Glutamatergic neuron (in vitro differentiated cells): ENCODE data around the gene CTPS1. TPM values are rescaled to one million over a fixed set of nuclear protein-coding genes. Genes with fewer than 3 reads are reported as not detected.

Source experiments
- DNase-seq: peaks from one replicate; pipeline ENCODE4 v3.0.0; 2022
- H3K27ac Mint-ChIP-seq: one replicate; pipeline ENCODE4 v1.8.0; 2020; ENCODE audit warnings: mild to moderate bottlenecking, mixed read lengths, inconsistent platforms; ENCODE audit not compliant: unreplicated experiment
- H3K27me3 Mint-ChIP-seq: one replicate; pipeline ENCODE4 v1.8.0; 2020; ENCODE audit warnings: mild to moderate bottlenecking, moderate library complexity, mixed read lengths, inconsistent platforms; ENCODE audit not compliant: unreplicated experiment
- H3K36me3 Mint-ChIP-seq: one replicate; pipeline ENCODE4 v1.8.0; 2020; ENCODE audit warnings: mild to moderate bottlenecking, mixed read lengths, inconsistent platforms; ENCODE audit not compliant: unreplicated experiment
- H3K4me1 Mint-ChIP-seq: one replicate; pipeline ENCODE4 v1.8.0; 2020; ENCODE audit warnings: mild to moderate bottlenecking, low read depth, mixed read lengths, inconsistent platforms; ENCODE audit not compliant: unreplicated experiment
- H3K4me3 Mint-ChIP-seq: one replicate; pipeline ENCODE4 v1.8.0; 2020; ENCODE audit warnings: mild to moderate bottlenecking, mixed read lengths, inconsistent platforms; ENCODE audit not compliant: unreplicated experiment
- H3K9me3 Mint-ChIP-seq: one replicate; pipeline ENCODE4 v1.8.0; 2020; ENCODE audit warnings: mild to moderate bottlenecking, moderate library complexity, mixed read lengths, inconsistent platforms; ENCODE audit not compliant: unreplicated experiment
- CTCF ChIP-seq: fragments of 200-600 bp; sonication (generic); IDR thresholded peaks from one replicate; pipeline ENCODE4 v1.5.0; 2021; ENCODE audit not compliant: partially characterized antibody, unreplicated experiment
- total RNA-seq: library from RNA; stranded (reverse); fragmentation: NEBNext Ultra II Directional; extraction: Animal tissue kit (Norgen Biotek cat#: 25700); gene quantifications from one replicate; pipeline ENCODE4 v1.2.1, GENCODE V29; 2021; ENCODE audit not compliant: unreplicated experiment

Gene CTPS1
- total RNA-seq, 1 donor from 2014 or later, result 110 TPM

DNA sequence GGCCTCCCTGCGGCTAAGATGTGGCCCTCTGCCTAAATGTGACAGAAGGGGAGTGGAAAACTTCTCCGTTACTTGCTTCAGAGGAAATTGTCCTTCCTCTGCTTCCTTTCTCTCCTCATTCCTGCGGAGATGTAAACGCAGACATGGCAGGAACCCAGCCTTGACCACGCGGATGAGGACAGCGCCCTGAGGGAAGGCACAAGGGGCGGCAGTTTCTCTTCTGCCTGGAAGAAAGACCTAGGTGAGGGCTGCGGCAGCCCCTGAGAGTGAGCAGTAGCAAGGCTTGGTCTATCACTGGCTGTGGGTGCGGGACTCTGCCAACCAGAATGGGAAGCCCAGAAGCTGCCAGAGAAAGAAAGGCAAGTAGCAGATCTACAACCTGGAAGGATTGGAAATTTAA, 14.0 kb upstream of the CTPS1 start:
- no peak overlapping the region for H3K27ac Mint-ChIP-seq
- no peak for TF ChIP-seq CTCF
- no peaks in the 10 kb centered on the region for H3K36me3 Mint-ChIP-seq
- H3K9me3 Mint-ChIP-seq, result peaks cover 3% of the 10 kb centered on the region
- H3K4me3 Mint-ChIP-seq, result no peak overlapping the region
- peaks cover 2% of the 10 kb centered on the region for H3K27me3 Mint-ChIP-seq
- DNase-seq, result no peak
- peaks cover 4% of the 10 kb centered on the region for H3K4me1 Mint-ChIP-seq

GRCh38 chr1:40966417-40966816, 13.1 kb upstream of the CTPS1 start:
- Mint-ChIP-seq H3K36me3 (no peaks in the 10 kb centered on the region), H3K27ac (peak overlapping the region; percentile 19), H3K4me3 (no peak overlapping the region), H3K27me3 (peaks cover 2% of the 10 kb centered on the region), H3K4me1 (peaks cover 4% of the 10 kb centered on the region), H3K9me3 (peaks cover 3% of the 10 kb centered on the region)
- no peak for TF ChIP-seq CTCF
- no peak for DNase-seq

DNA sequence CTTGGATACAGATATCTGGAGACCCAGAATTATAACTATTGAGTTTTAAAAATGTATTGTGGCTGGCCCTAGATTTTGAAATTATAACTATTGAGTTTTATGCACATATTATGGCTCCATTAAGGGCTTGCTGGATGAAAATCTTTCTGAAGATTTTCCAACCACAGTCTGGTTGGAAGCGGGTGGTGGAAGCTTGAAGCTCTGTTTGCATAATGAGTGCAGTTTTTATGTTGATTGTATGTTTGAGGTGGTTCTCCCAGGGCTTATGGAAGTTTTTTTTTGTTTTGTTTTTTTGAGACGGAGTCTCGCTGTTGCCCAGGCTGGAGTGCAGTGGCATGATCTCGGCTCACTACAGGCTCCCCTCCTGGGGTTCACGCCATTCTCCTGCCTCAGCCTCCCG, 10.1 kb upstream of the CTPS1 start:
- H3K4me1 Mint-ChIP-seq, result peaks cover 4% of the 10 kb centered on the region
- TF ChIP-seq CTCF, result no peak
- H3K9me3 Mint-ChIP-seq, result peaks cover 3% of the 10 kb centered on the region
- DNase-seq, result no peak
- no peak overlapping the region for H3K4me3 Mint-ChIP-seq
- H3K27ac Mint-ChIP-seq, result no peak overlapping the region
- peaks cover 5% of the 10 kb centered on the region for H3K27me3 Mint-ChIP-seq
- H3K36me3 Mint-ChIP-seq, result no peaks in the 10 kb centered on the region

DNA sequence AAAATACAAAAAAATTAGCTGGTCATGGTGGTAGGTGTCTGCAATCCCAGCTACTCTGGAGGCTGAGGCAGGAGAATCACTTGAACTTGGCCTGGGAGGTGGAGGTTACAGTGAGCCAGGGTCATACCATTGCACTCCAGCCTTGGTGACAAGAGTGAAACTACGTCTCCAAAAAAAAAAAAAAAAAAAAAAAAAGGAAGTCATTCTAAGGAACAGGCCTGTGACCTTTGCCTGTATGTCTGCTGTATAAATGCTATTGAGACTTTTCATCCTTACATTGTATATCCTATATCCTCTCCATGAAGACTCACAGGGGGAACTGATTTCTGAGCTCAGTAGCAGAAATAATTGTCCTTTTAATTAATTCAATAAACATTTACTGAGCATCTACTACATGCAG, 7.5 kb upstream of the CTPS1 start:
- peaks cover 5% of the 10 kb centered on the region for H3K36me3 Mint-ChIP-seq
- H3K27ac Mint-ChIP-seq, result no peak overlapping the region
- TF ChIP-seq CTCF, result no peak
- no peaks in the 10 kb centered on the region for H3K4me1 Mint-ChIP-seq
- DNase-seq, result no peak
- H3K9me3 Mint-ChIP-seq, result peaks cover 5% of the 10 kb centered on the region
- H3K27me3 Mint-ChIP-seq, result peaks cover 7% of the 10 kb centered on the region
- no peak overlapping the region for H3K4me3 Mint-ChIP-seq

DNA sequence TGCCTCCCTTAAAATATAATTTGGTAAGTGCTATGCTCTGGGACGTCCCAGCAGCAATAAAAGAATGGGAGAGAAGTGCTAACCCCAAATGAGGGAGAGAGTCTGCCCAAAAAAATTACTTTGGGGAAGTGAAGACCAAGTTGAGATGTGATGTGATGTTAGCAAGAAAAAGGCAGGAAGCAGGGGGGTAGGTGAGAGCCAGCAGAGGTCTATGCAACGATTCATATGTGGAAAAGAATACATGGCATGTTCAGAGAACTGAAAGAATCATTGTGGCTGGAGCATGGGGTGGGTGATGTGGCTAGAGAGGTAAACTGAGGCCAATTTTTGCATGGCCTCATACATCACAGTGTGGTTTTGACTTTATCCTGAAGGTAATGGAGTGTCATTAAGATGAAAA, 5.6 kb upstream of the CTPS1 start:
- Mint-ChIP-seq H3K36me3 (peaks cover 5% of the 10 kb centered on the region), H3K27ac (no peak overlapping the region), H3K4me1 (no peaks in the 10 kb centered on the region), H3K4me3 (no peak overlapping the region), H3K9me3 (peaks cover 5% of the 10 kb centered on the region), H3K27me3 (peaks cover 7% of the 10 kb centered on the region)
- no peak for TF ChIP-seq CTCF
- DNase-seq, result no peak
